Neural cell (in vitro differentiated cells): Measurements from ENCODE around the gene PFN3. TPM values are rescaled to one million over a fixed set of nuclear protein-coding genes. Genes with fewer than 3 reads are reported as not detected.

Source experiments
- H2AFZ ChIP-seq: fragments of 200-600, 300-800 bp; sonication (generic), shearing (Covaris generic); 2 replicates; pipeline ENCODE4 v1.6.0; 2014; ENCODE audit warnings: low read depth, mild to moderate bottlenecking, antibody characterized with exemption, low read length, moderate library complexity
- H3F3A ChIP-seq: fragments of 200-600 bp; shearing (Covaris generic); 2 replicates; pipeline ENCODE4 v1.6.1; 2016; ENCODE audit warnings: mild to moderate bottlenecking, moderate library complexity, mixed read lengths, antibody characterized with exemption, low read length; ENCODE audit not compliant: insufficient read depth, poor library complexity, severe bottlenecking
- H3K27ac ChIP-seq: fragments of 200-600, 300-800 bp; sonication (generic), shearing (Covaris generic); 2 replicates; pipeline ENCODE4 v1.5.1; 2014; ENCODE audit warnings: mild to moderate bottlenecking, low read length, moderate library complexity
- H3K27me3 ChIP-seq: fragments of 300-800, 200-600 bp; sonication (generic), shearing (Covaris generic); 2 replicates; pipeline ENCODE4 v1.6.0; 2014; ENCODE audit warnings: mild to moderate bottlenecking, low read depth, low read length, moderate library complexity; ENCODE audit not compliant: insufficient read depth
- H3K36me3 ChIP-seq: fragments of 300-800, 200-600 bp; sonication (generic), shearing (Covaris generic); 2 replicates; pipeline ENCODE4 v1.5.1; 2014; ENCODE audit warnings: mild to moderate bottlenecking, antibody characterized with exemption, low read length, moderate library complexity; ENCODE audit not compliant: insufficient read depth
- H3K4me2 ChIP-seq: fragments of 300-800, 200-600 bp; sonication (generic), shearing (Covaris generic); 2 replicates; pipeline ENCODE4 v1.6.0; 2014; ENCODE audit warnings: mild to moderate bottlenecking, low read length
- H3K4me3 ChIP-seq: fragments of 300-800, 200-600 bp; sonication (generic), shearing (Covaris generic); 2 replicates; pipeline ENCODE4 v1.5.1; 2014; ENCODE audit warnings: mild to moderate bottlenecking, low read length, moderate library complexity
- H3K79me2 ChIP-seq: fragments of 200-600 bp; shearing (Covaris generic); replicated peaks from 2 replicates; pipeline ENCODE4 v1.6.0; 2014; ENCODE audit warnings: mild to moderate bottlenecking, low read length, moderate library complexity; ENCODE audit not compliant: insufficient read depth
- H3K9ac ChIP-seq: fragments of 300-800, 200-600 bp; sonication (generic), shearing (Covaris generic); 2 replicates; pipeline ENCODE4 v1.6.1; 2016; ENCODE audit warnings: mild to moderate bottlenecking, low read length, mixed read lengths
- H3K9me2 ChIP-seq: fragments of 200-600 bp; shearing (Covaris generic); 2 replicates; pipeline ENCODE4 v1.6.1; 2016; ENCODE audit warnings: mild to moderate bottlenecking, low read length, mixed read lengths; ENCODE audit not compliant: insufficient read depth
- H3K9me3 ChIP-seq: fragments of 200-600, 300-800 bp; sonication (generic), shearing (Covaris generic); 2 replicates; pipeline ENCODE4 v1.6.1; 2016; ENCODE audit warnings: mild to moderate bottlenecking, mixed run types, low read length, moderate library complexity, mixed read lengths
- H4K20me1 ChIP-seq: fragments of 200-600 bp; shearing (Covaris generic); 2 replicates; pipeline ENCODE4 v1.6.1; 2016; ENCODE audit warnings: mild to moderate bottlenecking, mixed run types; ENCODE audit not compliant: insufficient read depth
- EP300 ChIP-seq: fragments of 450-650 bp; conservative IDR thresholded peaks from 2 replicates; pipeline ENCODE4 v1.6.1; 2014; ENCODE audit warnings: antibody characterized with exemption, mild to moderate bottlenecking, moderate library complexity; ENCODE audit not compliant: poor library complexity, severe bottlenecking
- EZH2 ChIP-seq: fragments of 200-600, 300-800 bp; shearing (Covaris generic), sonication (generic); IDR thresholded peaks from 2 replicates; pipeline ENCODE4 v1.6.1; 2014; ENCODE audit warnings: antibody characterized with exemption, low read length, borderline replicate concordance, mild to moderate bottlenecking; ENCODE audit not compliant: insufficient read depth, poor library complexity, severe bottlenecking
- MXI1 ChIP-seq: fragments of 450-650 bp; conservative IDR thresholded peaks from 2 replicates; pipeline ENCODE4 v1.6.1; 2014; ENCODE audit warnings: antibody characterized with exemption, mild to moderate bottlenecking; ENCODE audit not compliant: poor library complexity, severe bottlenecking
- POLR2AphosphoS5 ChIP-seq: IDR thresholded peaks from 2 replicates; pipeline ENCODE4 v1.6.1; 2012
- RAD21 ChIP-seq: fragments of 450-650 bp; conservative IDR thresholded peaks from 2 replicates; pipeline ENCODE4 v1.6.1; 2014; ENCODE audit warnings: antibody characterized with exemption, mild to moderate bottlenecking, moderate library complexity
- SMC3 ChIP-seq: fragments of 450-650 bp; conservative IDR thresholded peaks from 2 replicates; pipeline ENCODE4 v1.6.1; 2014; ENCODE audit warnings: antibody characterized with exemption, mild to moderate bottlenecking, moderate library complexity; ENCODE audit not compliant: poor library complexity
- TAF1 ChIP-seq: IDR thresholded peaks from 2 replicates; pipeline ENCODE4 v1.6.1; 2012; ENCODE audit warnings: low read depth
- polyA plus RNA-seq: library from polyadenylated mRNA; depleted of rRNA; stranded (reverse); fragments of >200 nt; gene quantifications from 2 replicates; pipeline ENCODE4 v1.2.3, GENCODE V29; 2014
- TF ChIP-seq, protein P1 (sequence below): IDR thresholded peaks from 2 replicates; pipeline ENCODE4 v1.6.1; 2012; ENCODE audit warnings: borderline replicate concordance
- TF ChIP-seq, protein P2 (sequence below): fragments of 450-650 bp; IDR thresholded peaks from 2 replicates; pipeline ENCODE4 v1.5.1; 2014; ENCODE audit warnings: antibody characterized with exemption, mild to moderate bottlenecking, moderate library complexity; ENCODE audit not compliant: poor library complexity, severe bottlenecking

PFN3 gene
- polyA plus RNA-seq, 1 donor from 2014 or later = not detected

DNA sequence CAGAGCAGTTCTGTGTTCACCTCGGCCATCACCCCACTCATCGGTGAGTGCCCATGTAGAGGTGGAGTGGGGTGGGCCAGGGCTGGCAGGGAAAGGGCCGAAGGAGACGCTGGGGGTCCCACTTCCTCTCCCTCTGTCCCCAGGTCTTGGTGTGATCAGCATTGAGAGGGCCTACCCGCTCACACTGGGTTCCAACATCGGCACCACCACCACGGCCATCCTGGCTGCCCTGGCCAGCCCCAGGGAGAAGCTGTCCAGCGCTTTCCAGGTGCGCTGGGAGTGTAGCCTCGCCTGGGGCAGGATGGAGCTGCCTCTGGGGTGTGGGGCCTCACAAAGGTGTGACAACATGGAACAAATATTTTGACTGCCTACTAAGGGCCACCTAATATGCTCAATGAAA, 3.7 kb downstream of the PFN3 start:
- H3K79me2 ChIP-seq = no peaks in the 10 kb centered on the region
- no peaks in the 10 kb centered on the region for H3K9me3 ChIP-seq
- H3K27me3 ChIP-seq = peaks cover 9% of the 10 kb centered on the region
- H3F3A ChIP-seq = no peaks in the 10 kb centered on the region
- H4K20me1 ChIP-seq = no peaks in the 10 kb centered on the region
- H3K4me3 ChIP-seq = no peak overlapping the region
- no peaks in the 10 kb centered on the region for H3K9me2 ChIP-seq
- H3K9ac ChIP-seq = no peak overlapping the region
- no peak overlapping the region for H3K4me2 ChIP-seq
- no peak overlapping the region for H3K27ac ChIP-seq
- no peak overlapping the region for H2AFZ ChIP-seq
- TF ChIP-seq TAF1 (no peak), EP300 (no peak), MXI1 (no peak), RAD21 (no peak), SMC3 (no peak), EZH2 (no peak), POLR2AphosphoS5 (no peak)
- TF ChIP-seq, protein P1, sequence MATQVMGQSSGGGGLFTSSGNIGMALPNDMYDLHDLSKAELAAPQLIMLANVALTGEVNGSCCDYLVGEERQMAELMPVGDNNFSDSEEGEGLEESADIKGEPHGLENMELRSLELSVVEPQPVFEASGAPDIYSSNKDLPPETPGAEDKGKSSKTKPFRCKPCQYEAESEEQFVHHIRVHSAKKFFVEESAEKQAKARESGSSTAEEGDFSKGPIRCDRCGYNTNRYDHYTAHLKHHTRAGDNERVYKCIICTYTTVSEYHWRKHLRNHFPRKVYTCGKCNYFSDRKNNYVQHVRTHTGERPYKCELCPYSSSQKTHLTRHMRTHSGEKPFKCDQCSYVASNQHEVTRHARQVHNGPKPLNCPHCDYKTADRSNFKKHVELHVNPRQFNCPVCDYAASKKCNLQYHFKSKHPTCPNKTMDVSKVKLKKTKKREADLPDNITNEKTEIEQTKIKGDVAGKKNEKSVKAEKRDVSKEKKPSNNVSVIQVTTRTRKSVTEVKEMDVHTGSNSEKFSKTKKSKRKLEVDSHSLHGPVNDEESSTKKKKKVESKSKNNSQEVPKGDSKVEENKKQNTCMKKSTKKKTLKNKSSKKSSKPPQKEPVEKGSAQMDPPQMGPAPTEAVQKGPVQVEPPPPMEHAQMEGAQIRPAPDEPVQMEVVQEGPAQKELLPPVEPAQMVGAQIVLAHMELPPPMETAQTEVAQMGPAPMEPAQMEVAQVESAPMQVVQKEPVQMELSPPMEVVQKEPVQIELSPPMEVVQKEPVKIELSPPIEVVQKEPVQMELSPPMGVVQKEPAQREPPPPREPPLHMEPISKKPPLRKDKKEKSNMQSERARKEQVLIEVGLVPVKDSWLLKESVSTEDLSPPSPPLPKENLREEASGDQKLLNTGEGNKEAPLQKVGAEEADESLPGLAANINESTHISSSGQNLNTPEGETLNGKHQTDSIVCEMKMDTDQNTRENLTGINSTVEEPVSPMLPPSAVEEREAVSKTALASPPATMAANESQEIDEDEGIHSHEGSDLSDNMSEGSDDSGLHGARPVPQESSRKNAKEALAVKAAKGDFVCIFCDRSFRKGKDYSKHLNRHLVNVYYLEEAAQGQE = no peak
- TF ChIP-seq, protein P2, sequence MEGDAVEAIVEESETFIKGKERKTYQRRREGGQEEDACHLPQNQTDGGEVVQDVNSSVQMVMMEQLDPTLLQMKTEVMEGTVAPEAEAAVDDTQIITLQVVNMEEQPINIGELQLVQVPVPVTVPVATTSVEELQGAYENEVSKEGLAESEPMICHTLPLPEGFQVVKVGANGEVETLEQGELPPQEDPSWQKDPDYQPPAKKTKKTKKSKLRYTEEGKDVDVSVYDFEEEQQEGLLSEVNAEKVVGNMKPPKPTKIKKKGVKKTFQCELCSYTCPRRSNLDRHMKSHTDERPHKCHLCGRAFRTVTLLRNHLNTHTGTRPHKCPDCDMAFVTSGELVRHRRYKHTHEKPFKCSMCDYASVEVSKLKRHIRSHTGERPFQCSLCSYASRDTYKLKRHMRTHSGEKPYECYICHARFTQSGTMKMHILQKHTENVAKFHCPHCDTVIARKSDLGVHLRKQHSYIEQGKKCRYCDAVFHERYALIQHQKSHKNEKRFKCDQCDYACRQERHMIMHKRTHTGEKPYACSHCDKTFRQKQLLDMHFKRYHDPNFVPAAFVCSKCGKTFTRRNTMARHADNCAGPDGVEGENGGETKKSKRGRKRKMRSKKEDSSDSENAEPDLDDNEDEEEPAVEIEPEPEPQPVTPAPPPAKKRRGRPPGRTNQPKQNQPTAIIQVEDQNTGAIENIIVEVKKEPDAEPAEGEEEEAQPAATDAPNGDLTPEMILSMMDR = no peak
- no peaks in the 10 kb centered on the region for H3K36me3 ChIP-seq

DNA sequence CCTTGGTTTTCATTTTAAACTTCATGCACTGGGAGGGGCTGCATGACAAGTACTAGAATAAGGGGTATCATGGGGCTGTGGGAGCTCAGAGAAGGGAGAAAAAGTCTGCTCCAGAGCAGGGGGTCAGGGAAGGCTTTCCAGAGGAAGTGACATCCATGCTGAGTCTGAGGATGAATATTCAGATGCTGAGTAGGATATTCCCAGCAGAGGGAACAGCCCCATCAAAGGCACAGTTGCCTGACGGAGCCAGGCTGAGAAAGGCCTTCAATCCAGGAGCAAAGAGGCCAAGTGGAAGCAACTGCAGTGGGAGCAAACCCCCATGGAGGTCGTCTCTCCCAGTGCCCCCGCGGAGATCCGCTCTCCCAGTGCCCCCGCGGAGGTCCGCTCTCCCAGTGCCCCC, 4.4 kb downstream of the PFN3 start:
- Histone ChIP-seq H3K79me2 (no peaks in the 10 kb centered on the region), H3K4me3 (no peak overlapping the region), H3K9ac (no peak overlapping the region), H2AFZ (no peak overlapping the region), H4K20me1 (no peaks in the 10 kb centered on the region), H3K36me3 (no peaks in the 10 kb centered on the region), H3F3A (no peaks in the 10 kb centered on the region), H3K27ac (no peak overlapping the region), H3K9me2 (no peaks in the 10 kb centered on the region), H3K27me3 (peaks cover 3% of the 10 kb centered on the region), H3K4me2 (no peak overlapping the region), H3K9me3 (no peaks in the 10 kb centered on the region)
- TF ChIP-seq, protein P1 = no peak
- TF ChIP-seq MXI1 (no peak), EP300 (no peak), SMC3 (no peak), EZH2 (no peak), POLR2AphosphoS5 (no peak), TAF1 (no peak), RAD21 (no peak)
- TF ChIP-seq, protein P2 = no peak
